Ecto neural progenitor cell (in vitro differentiated cells): ENCODE results near the gene PODNL1.
"Not testable (repeated sequence)": the region's sequence is repeated elsewhere in the genome, so short reads cannot be mapped to it uniquely, and the experiment has no call there.

Source experiments
- DNase-seq: peaks from one replicate; pipeline ENCODE4 v3.0.0-alpha.2; 2018; ENCODE audit warnings: low spot score

The PODNL1 gene

DNA sequence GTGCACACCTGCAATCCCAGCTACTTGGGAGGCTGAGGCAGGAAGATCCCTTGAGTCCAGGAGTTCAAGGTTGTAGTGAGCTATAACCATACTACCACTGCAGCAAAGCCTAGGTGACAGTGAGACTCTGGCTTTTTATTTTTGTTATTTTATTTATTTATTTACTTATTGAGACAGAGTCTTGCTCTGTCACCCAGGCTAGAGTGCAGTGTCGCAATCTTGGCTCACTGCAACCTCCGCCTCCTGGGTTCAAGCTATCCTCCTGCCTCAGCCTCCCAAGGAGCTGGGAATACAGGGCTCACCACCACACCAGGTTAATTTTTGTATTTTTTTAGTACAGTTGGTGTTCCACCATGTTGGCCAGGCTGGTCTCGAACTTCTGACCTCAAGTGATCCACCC lies 35.3 kb upstream of the PODNL1 start:
- not testable (repeated sequence) for DNase-seq

DNA sequence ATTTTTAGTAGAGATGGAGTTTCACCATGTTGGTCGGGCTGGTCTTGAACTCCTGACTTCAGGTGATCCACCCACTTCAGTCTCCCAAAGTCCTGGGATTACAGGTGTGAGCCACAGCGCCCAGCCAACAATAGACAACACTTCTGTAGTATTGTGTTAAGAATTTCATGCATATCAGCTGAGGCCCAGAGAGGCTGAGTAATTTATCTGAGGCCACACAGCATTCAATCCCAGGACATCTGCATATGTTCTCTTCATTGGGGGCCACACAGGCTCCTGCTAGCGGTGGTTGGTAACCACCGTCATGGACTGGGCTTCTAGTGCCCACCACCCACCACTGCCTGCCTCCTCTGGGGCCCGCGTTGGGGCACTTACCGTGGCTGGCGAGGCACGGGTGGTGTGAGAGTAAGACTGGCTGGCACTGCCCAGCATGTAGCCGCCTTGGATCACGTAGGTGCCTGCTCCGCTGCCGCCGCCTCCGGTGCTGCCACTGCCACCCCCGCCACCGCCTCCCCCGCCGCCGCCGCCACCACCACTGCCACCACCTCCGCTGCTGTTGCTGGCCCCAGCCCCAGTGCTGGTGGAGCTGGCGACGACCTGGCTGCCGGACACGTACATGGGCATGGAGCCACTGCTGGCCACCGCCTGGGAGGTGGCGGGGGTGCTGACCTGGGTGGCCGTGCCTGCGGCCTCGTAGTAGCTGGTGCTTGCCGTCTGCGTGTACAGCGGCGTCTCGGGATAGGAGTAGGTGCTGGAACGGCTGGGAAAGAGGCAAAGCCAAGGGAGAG lies 34.3 kb upstream of the PODNL1 start:
- DNase-seq: no peak

DNA sequence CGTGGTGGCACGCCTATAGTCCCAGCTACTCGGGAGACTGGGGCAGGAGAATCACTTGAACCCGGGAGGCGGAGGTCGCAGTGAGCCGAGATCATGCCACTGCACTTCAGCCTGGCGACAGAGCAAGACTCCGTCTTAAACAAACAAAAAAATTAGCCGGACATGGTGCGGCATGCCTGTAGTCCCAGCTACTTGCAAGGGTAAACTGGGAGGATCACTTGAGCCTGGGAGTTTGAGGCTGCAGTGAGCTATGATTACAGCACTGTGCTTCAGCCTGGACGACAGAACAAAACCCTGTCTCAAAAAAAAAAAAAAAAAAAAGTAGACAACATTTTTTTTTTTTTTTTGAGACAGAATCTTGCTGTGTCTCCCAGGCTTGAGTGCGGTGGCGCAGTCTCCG lies 33.7 kb upstream of the PODNL1 start:
- DNase-seq: not testable (repeated sequence)

DNA sequence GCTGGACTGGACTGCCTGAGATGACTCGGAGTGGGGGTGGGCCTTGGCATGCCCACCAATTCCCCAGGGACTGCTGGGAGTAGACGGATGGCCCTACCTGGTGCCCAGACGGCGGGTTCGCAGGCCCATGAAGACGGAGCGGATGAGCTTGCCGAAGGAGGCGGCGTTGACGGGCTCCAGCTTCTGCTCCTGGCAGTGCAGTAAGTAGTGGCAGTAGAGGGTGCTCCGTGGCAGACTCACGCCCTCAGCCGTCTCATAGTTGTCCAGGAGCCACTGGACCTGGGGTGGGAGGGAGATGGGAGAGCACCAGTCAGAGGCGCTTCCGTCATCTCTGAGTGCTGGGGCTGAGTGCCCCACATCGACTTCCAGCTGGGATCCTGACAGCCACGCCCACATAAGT lies 31.7 kb upstream of the PODNL1 start:
- no peak for DNase-seq

DNA sequence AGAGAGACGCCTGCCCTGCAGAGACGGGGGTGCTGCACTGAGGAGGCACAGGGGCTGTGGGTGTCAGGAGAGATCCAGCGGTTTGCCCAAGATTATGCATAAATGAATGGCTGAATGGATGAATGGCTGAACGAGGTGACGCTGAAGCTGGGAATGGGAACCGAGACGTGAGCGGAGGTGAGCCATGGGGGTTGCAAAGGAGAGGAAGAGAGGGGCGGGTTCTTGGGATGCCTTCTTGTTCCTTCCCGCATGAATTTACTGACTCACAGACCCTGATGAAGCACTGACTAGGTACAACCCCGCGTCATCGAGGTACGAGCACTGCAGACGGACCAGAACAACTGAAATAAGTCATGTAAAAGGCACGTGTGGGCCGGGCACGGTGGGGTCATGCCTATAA lies 30.8 kb upstream of the PODNL1 start:
- no peak for DNase-seq

DNA sequence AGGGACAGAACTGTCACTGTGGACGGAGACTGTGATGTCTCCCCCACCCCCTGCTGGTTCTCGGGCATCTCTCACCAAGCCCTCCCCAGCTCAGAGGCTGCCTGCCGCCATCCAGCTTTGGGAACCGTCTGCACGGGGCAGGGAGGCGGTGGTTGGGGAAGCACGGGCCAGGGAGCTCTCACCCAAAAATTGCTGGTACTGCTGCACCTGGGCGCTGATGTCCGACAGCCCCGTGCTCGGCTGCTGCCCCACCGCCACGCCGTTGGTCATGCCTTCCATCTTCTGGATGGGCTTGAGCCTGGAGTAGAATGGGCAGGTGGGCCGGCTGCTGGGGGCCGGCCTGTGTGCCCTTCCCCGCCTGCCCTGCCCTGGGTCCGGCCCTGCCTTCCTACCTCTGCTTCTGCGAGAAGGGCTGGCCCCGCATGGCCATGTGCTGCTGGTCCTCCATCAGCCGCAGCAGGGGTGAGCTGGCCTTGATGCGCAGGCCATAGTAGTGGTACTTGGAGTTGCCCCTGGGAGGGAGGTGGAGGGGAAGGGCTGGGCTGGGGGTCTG lies 30.2 kb upstream of the PODNL1 start:
- DNase-seq: no peak

DNA sequence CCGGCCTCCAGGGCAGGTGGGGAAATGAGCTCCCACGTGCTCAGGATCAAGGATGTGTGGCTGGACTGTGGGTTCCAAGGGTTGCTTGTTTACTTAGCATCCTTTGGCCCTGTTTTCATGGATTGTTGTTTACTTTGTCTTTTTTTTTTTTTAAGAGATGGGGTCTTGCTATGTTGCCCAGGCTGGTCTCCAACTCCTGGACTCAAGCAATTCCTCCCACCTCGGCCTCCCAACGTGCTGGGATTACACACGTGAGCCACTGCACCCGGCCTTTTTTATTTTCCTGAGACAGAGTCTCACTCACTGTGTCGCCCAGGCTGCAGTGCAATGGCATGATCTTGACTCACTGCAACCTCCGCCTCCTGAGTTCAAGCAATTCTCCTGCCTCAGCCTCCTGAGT lies 29.0 kb upstream of the PODNL1 start:
- not testable (repeated sequence) for DNase-seq

DNA sequence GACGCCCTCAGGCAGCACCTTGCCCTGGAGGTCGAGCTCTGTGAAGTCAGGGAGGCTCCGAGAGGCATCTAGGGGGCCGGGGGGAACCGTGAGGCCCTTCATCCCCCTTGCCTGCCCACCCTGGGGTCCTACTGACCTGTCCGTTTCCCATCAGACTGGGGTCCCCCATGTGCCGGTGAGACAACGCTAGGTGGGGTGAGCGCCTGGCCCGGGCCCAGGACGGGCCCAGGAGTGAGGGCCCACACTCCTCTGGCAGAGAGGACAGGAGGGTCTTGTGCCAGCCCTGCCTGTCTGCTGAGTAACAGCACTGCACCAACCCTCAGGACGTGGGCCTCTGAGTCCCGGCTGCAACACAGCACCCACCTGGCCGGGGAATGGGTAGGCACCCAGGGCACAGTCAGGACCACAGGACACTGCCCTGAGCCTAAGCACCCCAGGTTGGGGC lies 28.5 kb upstream of the PODNL1 start:
- DNase-seq: no peak

DNA sequence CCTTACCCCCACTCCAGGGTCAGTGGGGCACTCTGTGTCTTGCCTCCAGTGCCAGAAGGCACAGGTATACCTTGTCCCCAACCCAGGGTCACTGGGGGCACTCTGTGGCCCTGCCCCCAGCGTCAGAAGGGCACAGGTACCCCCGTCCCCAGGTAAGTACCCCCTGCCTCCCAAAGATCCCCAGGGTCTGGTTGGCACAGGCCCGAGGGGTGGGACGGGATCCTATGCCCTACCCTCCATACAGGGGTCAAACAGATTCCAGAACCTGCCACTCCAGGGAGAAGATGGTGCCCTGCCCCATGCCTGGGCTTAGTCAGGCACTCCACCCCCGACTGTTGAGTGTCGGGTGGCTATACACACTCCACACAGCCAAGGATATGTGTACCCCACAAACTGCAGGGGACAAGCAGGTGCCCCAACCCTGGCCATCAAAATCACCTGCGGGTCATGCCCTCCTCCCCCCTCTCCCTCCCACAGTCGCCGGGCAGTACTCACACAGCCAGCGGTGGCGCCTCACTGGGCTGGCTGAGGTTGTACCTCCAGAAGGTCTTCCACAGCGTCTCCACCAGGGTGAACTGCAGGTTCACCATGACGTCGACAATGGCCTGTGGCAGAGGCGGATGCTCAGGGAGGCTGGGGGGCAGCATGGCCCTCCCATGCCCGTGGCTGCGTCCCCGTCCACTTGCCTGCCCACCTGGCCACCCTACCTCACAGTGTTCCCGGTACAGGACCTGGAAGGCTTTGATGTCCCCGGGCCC lies 27.9 kb upstream of the PODNL1 start:
- peak; percentile 46 for DNase-seq

DNA sequence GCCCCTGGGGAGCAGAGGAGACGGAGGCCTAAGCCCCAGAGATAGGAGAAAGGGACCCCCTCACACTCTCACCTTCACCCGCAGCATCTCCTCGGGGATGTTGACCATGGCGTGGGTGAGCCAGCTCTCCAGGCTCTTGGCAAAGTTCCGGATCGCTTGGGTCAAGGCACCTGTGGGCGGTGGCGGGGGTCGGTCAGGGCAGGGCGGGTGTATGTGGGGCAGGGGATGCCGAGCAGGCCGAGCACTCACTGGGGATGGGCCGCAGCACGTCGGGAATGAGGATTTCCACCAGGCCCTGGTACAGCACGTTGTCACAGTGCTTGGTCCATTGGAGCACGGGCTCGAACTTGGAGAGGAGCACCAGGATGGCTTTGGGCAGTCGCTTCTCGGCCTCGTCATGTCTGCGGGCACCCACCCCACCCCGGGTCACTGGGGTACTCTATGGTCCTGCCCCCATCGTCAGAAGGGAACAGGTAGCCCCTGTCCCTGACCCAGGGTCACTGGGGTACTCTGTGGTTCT lies 27.2 kb upstream of the PODNL1 start:
- no peak for DNase-seq

DNA sequence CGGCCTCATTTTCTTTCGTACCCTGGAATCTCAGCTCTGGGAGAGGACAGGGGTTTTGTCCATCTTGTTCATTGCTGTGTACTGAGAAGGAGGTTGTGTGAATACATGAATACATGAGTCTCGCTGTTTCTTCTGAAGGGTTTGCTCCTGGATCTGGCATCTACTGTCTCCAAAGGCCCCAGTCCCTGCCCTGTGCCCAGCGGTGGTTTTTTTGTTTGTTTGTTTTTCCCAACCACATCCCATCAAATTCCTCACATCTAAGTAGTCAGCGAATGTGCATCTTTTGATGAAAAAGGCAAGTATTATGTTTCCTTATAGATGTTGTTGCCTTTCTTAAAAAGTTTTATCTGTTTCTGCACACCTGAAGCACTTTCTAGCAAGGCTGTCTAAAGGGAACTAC lies 26.6 kb upstream of the PODNL1 start:
- DNase-seq: no peak

DNA sequence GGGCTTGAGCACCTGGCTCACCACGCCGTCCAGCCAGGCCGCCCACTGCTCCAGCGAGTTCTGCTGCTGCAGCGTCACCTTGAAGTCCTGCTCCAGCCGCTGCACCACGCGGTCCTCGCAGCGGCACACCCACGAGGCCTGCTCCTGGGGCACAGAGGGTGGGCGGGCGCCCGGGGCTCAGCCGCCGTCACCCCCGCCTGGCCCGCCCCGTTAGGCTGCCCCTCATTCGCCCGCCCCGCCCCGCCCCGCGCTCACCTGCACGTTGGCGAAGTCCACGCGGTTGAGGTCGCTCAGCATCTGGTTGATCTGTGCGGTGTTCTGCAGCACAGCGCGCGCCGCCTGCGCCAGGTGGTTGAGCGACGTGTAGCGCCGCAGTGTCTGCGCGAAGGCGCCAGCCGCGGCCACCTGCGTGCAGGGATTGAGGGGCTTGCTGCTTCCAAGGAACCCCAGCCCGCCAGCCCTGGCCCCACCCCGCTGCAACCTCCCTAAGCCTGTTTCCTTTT lies 25.4 kb upstream of the PODNL1 start:
- DNase-seq: no peak

DNA sequence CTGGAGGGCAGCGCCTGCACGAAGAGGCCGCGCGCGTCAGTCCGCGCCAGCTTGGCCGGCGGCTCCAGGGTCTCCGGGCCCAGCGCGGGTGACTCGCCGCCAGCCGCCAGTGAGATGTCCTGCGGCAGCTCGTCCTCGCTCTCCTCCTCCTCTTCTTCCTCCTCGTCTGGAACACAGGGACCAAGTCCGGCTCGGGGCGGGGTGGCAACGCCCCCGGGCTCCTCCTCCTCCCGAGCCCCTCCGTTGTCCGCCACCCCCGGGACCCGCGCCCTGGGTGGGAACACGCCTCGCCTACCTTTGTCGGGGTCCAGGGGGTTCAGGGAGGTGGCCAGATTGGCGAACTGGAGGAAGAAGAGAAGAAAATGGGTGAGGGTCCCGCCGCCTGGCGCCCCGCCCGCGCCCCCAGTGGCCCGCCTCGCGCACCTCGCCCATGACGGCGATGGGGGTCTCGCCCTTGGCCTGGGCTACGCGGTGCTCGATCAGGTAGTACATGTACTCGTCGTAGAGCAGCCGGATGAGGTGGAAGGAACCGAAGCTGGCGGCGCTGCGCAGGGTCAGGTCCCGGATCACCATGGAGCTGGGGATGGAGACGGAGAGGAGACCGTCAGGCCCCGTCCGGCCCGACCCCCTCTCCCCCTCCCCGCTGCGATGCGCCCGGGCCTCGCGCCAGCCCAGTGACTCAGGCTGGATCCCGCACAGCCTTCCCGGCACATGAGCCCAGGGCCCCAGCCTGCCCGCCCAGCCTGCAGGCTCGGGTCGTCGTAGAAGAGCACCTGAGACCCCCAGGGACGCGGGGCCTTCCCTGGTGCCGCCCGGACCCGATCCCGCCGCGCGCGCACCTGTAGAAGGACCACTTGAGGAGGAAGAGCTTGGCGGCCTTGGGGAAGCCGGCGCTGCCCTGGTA lies 24.7 kb upstream of the PODNL1 start:
- peak; percentile 74 for DNase-seq

DNA sequence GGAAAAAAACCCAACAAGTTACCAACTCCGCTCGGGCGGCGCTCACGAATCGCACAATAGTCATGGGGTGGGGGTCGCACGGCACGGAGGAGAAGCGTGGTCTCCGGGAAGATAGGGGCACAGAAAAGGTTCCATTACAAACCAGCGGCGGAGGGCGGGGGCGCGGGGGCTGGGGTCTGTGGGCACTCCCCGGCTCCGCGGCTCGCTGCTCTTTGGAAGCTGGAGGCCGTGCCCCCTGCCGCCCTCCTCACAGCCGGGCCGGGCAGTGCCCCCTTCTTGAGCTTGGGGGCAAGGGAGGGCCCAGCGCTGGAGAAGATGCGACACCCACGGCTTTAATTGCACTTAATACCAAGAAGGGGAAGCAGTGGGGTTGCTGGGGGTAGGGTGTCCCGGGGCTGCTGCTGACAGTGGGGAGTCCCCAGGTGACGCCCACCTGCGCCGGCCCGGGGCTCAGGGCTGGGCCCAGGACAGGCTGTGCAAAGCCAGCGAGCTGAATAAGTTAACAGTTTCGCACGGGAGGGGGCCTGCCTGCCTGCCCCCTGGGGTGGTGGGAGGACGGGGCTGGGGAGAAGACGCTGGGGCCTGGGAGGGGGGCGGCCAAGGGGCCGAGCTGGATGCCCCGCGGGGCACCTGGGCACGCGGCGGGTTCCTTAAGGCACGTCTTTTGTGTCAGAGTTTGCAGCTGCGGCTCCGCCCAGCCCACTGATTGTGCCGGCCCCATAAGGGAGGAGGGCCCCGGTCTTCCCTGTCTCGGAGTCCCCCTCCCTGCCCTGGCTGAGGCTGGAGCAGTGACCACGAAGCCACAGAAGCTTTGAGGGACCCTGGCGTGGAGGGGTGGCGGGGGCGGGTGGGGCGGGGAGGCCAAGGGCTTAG lies 23.8 kb upstream of the PODNL1 start:
- peak; percentile 57 for DNase-seq

DNA sequence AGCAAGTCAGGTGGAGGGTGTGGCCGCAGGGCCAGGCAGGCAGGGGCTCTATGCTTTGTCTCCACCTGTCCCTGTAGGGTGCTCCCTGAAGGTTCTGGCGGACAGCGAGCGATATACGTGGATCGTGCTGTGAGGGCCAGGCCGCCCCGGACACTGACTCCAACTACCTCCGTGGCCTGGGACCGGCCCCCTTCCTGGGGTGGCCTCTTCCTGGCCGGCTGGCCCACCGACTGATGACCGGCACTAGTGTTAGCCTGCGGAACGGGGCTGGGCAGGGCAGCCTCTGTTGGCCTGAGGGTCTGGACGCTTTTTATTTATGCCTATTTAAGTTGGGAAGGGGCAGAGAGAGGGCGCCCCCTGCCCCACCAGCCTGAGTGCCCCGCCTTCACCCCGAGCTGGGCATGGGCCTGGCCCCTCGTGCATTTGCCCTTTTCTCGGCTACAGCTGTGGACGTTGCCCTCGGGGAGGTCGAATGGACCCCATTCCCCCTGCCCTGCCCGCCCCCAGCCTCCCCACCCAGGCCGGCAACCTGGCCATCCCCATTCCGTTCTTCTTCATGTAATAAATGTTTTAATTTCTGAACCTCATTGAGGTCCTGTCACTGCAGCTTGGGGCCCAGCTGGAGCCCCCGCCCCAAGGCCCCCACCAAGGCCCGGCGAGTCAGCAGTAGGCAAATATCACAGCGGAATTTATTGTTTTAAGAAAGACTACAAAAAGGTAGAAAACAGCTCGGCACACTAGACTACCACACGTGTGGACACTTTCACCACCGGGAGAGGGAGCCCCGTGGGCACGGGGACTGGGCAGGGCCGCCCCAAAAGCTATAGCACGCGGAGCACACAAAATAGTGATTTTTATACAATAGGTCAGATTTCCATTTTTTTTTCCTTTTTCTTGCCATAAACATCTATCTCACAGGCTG lies 22.9 kb upstream of the PODNL1 start:
- no peak for DNase-seq

DNA sequence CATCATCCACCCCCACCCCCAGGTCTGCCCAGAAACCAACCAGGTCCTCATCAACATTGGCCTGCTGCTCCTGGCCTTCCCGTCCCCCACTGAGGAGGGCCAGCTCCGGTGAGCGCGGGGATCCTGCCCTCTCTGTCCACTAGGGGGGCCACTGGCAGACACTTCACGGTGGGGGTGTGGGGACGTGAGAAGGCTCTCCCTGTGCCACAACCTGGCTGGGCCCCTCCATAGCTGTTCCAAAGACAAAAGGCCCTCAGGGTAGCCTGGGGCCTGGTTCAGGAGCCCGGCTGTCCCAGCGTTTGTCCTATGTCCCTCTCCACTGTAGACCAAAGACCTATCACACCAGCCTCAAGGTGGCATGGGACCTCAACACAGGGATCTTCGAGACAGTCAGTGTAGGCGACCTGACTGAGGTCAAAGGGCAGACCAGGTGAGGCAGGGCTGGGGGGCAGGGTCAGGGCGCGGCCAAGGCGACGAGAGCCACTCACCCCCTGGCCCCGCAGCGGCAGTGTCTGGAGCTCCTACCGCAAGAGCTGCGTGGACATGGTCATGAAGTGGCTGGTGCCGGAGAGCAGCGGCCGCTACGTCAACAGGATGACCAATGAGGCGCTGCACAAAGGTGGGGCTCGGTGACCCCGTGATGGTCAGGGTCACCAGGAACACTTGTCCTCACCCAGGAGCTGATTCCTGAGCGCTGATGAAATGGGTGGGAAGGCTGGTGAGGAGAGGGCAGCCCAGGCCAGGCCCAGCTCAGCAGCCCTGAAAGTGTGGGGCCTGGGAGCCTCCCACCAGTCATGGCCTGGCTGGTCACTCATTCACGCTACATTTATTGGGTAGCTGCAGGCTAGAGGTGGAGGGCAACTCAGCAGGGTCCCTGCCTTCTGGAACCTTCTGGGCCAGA lies 22.0 kb upstream of the PODNL1 start:
- DNase-seq: no peak

DNA sequence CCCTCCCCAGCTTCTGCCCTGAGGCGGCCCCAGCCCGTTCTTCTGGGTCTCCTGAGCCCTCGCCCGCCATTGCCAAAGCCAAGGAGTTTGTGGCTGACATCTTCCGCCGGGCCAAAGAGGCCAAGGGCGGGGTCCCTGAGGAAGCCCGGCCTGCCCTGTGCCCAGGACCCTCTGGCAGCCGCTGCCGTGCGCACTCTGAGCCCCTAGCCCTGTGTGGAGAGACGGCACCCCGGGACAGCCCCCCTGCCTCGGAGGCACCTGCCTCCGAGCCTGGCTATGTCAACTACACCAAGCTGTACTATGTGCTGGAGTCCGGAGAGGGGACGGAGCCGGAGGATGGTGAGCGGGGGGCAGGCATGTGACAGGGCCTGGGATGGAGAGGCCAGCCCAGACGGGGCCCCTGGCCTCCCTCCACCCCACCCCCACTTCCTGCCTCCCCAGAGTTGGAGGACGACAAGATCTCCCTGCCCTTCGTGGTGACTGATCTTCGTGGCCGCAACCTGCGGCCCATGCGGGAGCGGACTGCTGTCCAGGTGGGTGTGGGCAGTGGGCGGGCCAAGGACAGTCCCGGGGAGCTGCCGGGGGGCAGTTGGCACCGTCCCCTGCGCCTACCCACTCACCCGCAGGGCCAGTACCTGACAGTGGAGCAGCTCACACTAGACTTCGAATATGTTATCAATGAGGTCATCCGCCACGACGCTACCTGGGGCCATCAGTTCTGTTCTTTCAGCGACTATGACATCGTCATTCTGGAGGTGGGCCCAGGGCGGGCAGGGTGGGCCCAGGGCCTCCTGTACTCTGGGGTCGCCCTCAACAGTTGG lies 21.1 kb upstream of the PODNL1 start:
- no peak for DNase-seq

DNA sequence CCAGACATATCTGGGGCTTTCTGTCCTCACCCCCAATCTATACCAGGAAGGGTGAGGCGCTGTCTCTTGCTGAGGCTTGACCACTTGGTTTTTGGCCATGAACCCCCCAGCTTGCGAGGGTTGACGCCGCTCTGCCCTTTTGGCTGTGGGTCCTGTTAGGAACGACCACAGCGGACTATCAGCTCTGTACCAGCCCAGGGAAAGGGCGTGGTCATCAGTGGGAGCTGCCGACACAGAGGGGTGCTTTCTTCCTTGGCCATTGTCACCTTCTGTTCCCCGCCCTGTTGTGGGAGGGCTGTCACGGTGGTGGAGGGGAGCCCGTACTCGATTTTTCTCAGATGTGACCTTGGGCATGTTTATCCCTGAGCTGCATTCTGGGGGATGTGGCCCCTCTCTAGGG lies 19.8 kb upstream of the PODNL1 start:
- DNase-seq: no peak
